Trophoblast cell (in vitro differentiated cells and primary cell): ENCODE results near the gene MDM2.

Experiments used
- DNase-seq, 2 donors: peaks; one replicate each; pipeline ENCODE4 v3.0.0-alpha.2; 2016
- H2AFZ ChIP-seq: 2 replicates; pipeline ENCODE4 v1.6.1; 2013; ENCODE audit warnings: low read length, moderate library complexity, mild to moderate bottlenecking; ENCODE audit not compliant: insufficient read depth, poor library complexity
- H2AK5ac ChIP-seq: 2 replicates; pipeline ENCODE4 v1.6.1; 2013; ENCODE audit warnings: mild to moderate bottlenecking, low read length
- H2BK120ac ChIP-seq: 2 replicates; pipeline ENCODE4 v1.6.1; 2013; ENCODE audit warnings: low read length, mild to moderate bottlenecking, moderate library complexity; ENCODE audit not compliant: insufficient read depth, poor library complexity
- H2BK12ac ChIP-seq: 2 replicates; pipeline ENCODE4 v1.6.1; 2013; ENCODE audit warnings: mild to moderate bottlenecking, low read length, moderate library complexity
- H2BK5ac ChIP-seq: 2 replicates; pipeline ENCODE4 v1.6.1; 2013; ENCODE audit warnings: low read length, low read depth, moderate library complexity, mild to moderate bottlenecking; ENCODE audit not compliant: poor library complexity
- H3K14ac ChIP-seq: 2 replicates; pipeline ENCODE4 v1.6.1; 2013; ENCODE audit warnings: mild to moderate bottlenecking, low read length
- H3K18ac ChIP-seq: 2 replicates; pipeline ENCODE4 v1.6.1; 2013; ENCODE audit warnings: mild to moderate bottlenecking, low read length
- H3K23ac ChIP-seq: 2 replicates; pipeline ENCODE4 v1.6.1; 2013; ENCODE audit warnings: low read length
- H3K27ac ChIP-seq: 2 replicates; pipeline ENCODE4 v1.5.1; 2013; ENCODE audit warnings: low read depth, mild to moderate bottlenecking, inconsistent platforms, low read length, moderate library complexity
- H3K27me3 ChIP-seq: 2 replicates; pipeline ENCODE4 v1.6.1; 2013; ENCODE audit warnings: inconsistent platforms, mild to moderate bottlenecking, low read length, moderate library complexity; ENCODE audit not compliant: insufficient read depth
- H3K36me3 ChIP-seq, 2 experiments: 1 replicate in 1 of 2; 2 replicates in 1 of 2; pipeline ENCODE4 v1.6.1; 2013; ENCODE audit warnings: low read length in 2 of 2, mild to moderate bottlenecking in 2 of 2, moderate library complexity in 1 of 2; ENCODE audit not compliant: insufficient read depth in 2 of 2, control insufficient read depth in 1 of 2
- H3K4ac ChIP-seq: 2 replicates; pipeline ENCODE4 v1.6.1; 2013; ENCODE audit warnings: low read depth, mild to moderate bottlenecking, low read length, moderate library complexity
- H3K4me1 ChIP-seq, 2 experiments: 1 replicate in 1 of 2; 2 replicates in 1 of 2; pipeline ENCODE4 v1.6.1; 2013; ENCODE audit warnings: low read length in 2 of 2, mild to moderate bottlenecking in 2 of 2, moderate library complexity in 1 of 2; ENCODE audit not compliant: insufficient read depth in 2 of 2, control insufficient read depth in 1 of 2
- H3K4me2 ChIP-seq: 2 replicates; pipeline ENCODE4 v1.6.1; 2013; ENCODE audit warnings: inconsistent platforms, mild to moderate bottlenecking, low read length, moderate library complexity
- H3K4me3 ChIP-seq: 2 replicates; pipeline ENCODE4 v1.5.1; 2013; ENCODE audit warnings: mild to moderate bottlenecking, low read depth, low read length, inconsistent platforms
- H3K79me1 ChIP-seq: one replicate; pipeline ENCODE4 v1.6.1; 2013; ENCODE audit warnings: low read length
- H3K79me2 ChIP-seq: 2 replicates; pipeline ENCODE4 v1.6.1; 2013; ENCODE audit warnings: low read length, mild to moderate bottlenecking; ENCODE audit not compliant: control insufficient read depth, insufficient read depth, poor library complexity
- H3K9ac ChIP-seq: 2 replicates; pipeline ENCODE4 v1.6.1; 2013; ENCODE audit warnings: mild to moderate bottlenecking, low read length
- H3K9me3 ChIP-seq: 2 replicates; pipeline ENCODE4 v1.6.1; 2013; ENCODE audit warnings: low read depth, mild to moderate bottlenecking, control low read depth, inconsistent platforms, low read length; ENCODE audit not compliant: insufficient read depth
- H4K12ac ChIP-seq: 2 replicates; pipeline ENCODE4 v1.6.1; 2013; ENCODE audit warnings: low read depth, mild to moderate bottlenecking, low read length, moderate library complexity
- H4K8ac ChIP-seq: 2 replicates; pipeline ENCODE4 v1.6.1; 2013; ENCODE audit warnings: low read depth, mild to moderate bottlenecking, low read length, moderate library complexity
- H4K91ac ChIP-seq: one replicate; pipeline ENCODE4 v1.6.1; 2013; ENCODE audit warnings: low read depth, mild to moderate bottlenecking, low read length, moderate library complexity
- WGBS: extraction: QIAGEN DNeasy Blood & Tissue Kit; methylation state at CpG from one replicate; pipeline ENCODE4 v1.1.7; 2013; ENCODE audit warnings: missing lambda C conversion rate; ENCODE audit not compliant: insufficient read length, insufficient coverage; ENCODE audit errors: extremely low coverage; 5-methylcytosine and 5-hydroxymethylcytosine counted together

The MDM2 gene

GRCh38 chr12:68844318-68844745, 36.4 kb downstream of the MDM2 start:
- no peak overlapping the region for H2AFZ ChIP-seq
- no peaks in the 10 kb centered on the region for H3K9me3 ChIP-seq
- H3K18ac ChIP-seq = no peak overlapping the region
- no peak overlapping the region for H3K9ac ChIP-seq
- no peak overlapping the region for H2BK120ac ChIP-seq
- H3K4ac ChIP-seq = no peak overlapping the region
- H4K91ac ChIP-seq = no peak overlapping the region
- no peak overlapping the region for H3K4me2 ChIP-seq
- no peaks in the 10 kb centered on the region for H3K79me2 ChIP-seq
- no peak overlapping the region for H3K4me3 ChIP-seq
- no peak overlapping the region for H3K23ac ChIP-seq
- no peaks in the 10 kb centered on the region for H3K27me3 ChIP-seq
- DNase-seq = no peak
- WGBS = no CpG with 5 or more reads among the region's 4 CpGs
- no peaks in the 10 kb centered on the region for H3K4me1 ChIP-seq
- H2BK12ac ChIP-seq = no peak overlapping the region
- no peak overlapping the region for H2BK5ac ChIP-seq
- H3K27ac ChIP-seq = no peak overlapping the region
- no peak overlapping the region for H3K14ac ChIP-seq
- peaks cover 16 to 22% of the 10 kb centered on the region in 2 experiments for H3K36me3 ChIP-seq
- H2AK5ac ChIP-seq = no peak overlapping the region
- H4K12ac ChIP-seq = no peak overlapping the region
- H3K79me1 ChIP-seq = no peaks in the 10 kb centered on the region
- no peak overlapping the region for H4K8ac ChIP-seq

GRCh38 chr12:68844788-68845695, 37.1 kb downstream of the MDM2 start:
- Histone ChIP-seq H4K91ac (no peak overlapping the region), H3K27ac (no peak overlapping the region), H3K4me2 (no peak overlapping the region), H2AK5ac (no peak overlapping the region), H3K18ac (no peak overlapping the region), H3K4me3 (no peak overlapping the region), H3K36me3 (peaks cover 16 to 19% of the 10 kb centered on the region in 2 experiments), H3K27me3 (no peaks in the 10 kb centered on the region), H3K9me3 (no peaks in the 10 kb centered on the region), H3K4me1 (no peaks in the 10 kb centered on the region), H3K4ac (no peak overlapping the region), H4K8ac (no peak overlapping the region), H2BK120ac (no peak overlapping the region), H2BK5ac (no peak overlapping the region), H3K79me2 (no peaks in the 10 kb centered on the region), H3K9ac (no peak overlapping the region), H4K12ac (no peak overlapping the region), H3K14ac (no peak overlapping the region), H3K79me1 (no peaks in the 10 kb centered on the region), H3K23ac (no peak overlapping the region), H2BK12ac (no peak overlapping the region), H2AFZ (no peak overlapping the region)
- no CpG with 5 or more reads among the region's 14 CpGs for WGBS
- no peak for DNase-seq

GRCh38 chr12:68846811-68847210, 38.8 kb downstream of the MDM2 start:
- no CpG with 5 or more reads among the region's 3 CpGs for WGBS
- H3K4me3 ChIP-seq = no peak overlapping the region
- no peak overlapping the region for H2BK120ac ChIP-seq
- H3K18ac ChIP-seq = no peak overlapping the region
- no peak overlapping the region for H2AFZ ChIP-seq
- H4K8ac ChIP-seq = no peak overlapping the region
- H3K14ac ChIP-seq = no peak overlapping the region
- no peak overlapping the region for H3K9ac ChIP-seq
- H3K4me2 ChIP-seq = no peak overlapping the region
- H2AK5ac ChIP-seq = no peak overlapping the region
- H3K27ac ChIP-seq = no peak overlapping the region
- no peak overlapping the region for H2BK12ac ChIP-seq
- no peaks in the 10 kb centered on the region for H3K9me3 ChIP-seq
- no peak overlapping the region for H3K23ac ChIP-seq
- H3K79me2 ChIP-seq = no peaks in the 10 kb centered on the region
- H3K4ac ChIP-seq = no peak overlapping the region
- peaks cover 4 to 5% of the 10 kb centered on the region in 2 experiments for H3K36me3 ChIP-seq
- no peak for DNase-seq
- H4K12ac ChIP-seq = no peak overlapping the region
- H3K27me3 ChIP-seq = no peaks in the 10 kb centered on the region
- H2BK5ac ChIP-seq = no peak overlapping the region
- no peak overlapping the region for H4K91ac ChIP-seq
- no peaks in the 10 kb centered on the region for H3K4me1 ChIP-seq
- no peaks in the 10 kb centered on the region for H3K79me1 ChIP-seq

GRCh38 chr12:68850390-68850789, 42.4 kb downstream of the MDM2 start:
- Histone ChIP-seq H3K79me1 (no peaks in the 10 kb centered on the region), H3K79me2 (no peaks in the 10 kb centered on the region), H2AFZ (no peak overlapping the region), H2AK5ac (no peak overlapping the region), H2BK12ac (no peak overlapping the region), H3K27me3 (no peaks in the 10 kb centered on the region), H3K4me2 (no peak overlapping the region), H3K4me3 (no peak overlapping the region), H3K9ac (no peak overlapping the region), H3K23ac (no peak overlapping the region), H3K27ac (no peak overlapping the region), H3K14ac (no peak overlapping the region), H3K9me3 (no peaks in the 10 kb centered on the region), H4K12ac (no peak overlapping the region), H2BK5ac (no peak overlapping the region), H3K4me1 (no peaks in the 10 kb centered on the region), H4K91ac (no peak overlapping the region), H3K4ac (no peak overlapping the region), H4K8ac (no peak overlapping the region), H3K18ac (no peak overlapping the region), H3K36me3 (no peaks in the 10 kb centered on the region), H2BK120ac (no peak overlapping the region)
- no CpG with 5 or more reads among the region's 4 CpGs for WGBS
- no peak for DNase-seq
